NCI-H1694 treated with DMSO at 0.1 percent for 48 hours (cell line): Measurements from ENCODE around the gene TMED6.
"Not testable (repeated sequence)": the region's sequence is repeated elsewhere in the genome, so short reads cannot be mapped to it uniquely, and the experiment has no call there.

Experiments
- DNase-seq: peaks from one replicate; lab custom pipeline; 2025; lab: John Stamatoyannopoulos, UW

Gene TMED6

DNA sequence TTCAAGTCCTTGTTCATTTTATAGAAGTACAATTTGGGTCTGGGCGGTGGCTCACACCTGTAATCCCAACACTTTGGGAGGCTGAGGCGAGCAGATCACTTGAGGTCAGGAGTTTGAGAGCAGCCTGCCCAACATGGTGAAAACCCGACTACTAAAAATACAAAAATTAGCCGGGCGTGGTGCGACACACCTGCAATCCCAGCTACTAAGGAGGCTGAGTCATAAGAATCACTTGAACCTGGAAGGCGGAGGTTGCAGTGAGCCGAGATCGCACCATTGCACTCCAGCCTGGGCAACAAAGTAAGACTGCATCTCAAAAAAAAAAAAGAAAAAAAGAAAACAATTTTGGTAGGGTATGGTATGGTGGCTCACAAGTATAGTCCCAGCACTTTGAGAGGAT, 8.5 kb upstream of the TMED6 start:
- DNase-seq: not testable (repeated sequence)

DNA sequence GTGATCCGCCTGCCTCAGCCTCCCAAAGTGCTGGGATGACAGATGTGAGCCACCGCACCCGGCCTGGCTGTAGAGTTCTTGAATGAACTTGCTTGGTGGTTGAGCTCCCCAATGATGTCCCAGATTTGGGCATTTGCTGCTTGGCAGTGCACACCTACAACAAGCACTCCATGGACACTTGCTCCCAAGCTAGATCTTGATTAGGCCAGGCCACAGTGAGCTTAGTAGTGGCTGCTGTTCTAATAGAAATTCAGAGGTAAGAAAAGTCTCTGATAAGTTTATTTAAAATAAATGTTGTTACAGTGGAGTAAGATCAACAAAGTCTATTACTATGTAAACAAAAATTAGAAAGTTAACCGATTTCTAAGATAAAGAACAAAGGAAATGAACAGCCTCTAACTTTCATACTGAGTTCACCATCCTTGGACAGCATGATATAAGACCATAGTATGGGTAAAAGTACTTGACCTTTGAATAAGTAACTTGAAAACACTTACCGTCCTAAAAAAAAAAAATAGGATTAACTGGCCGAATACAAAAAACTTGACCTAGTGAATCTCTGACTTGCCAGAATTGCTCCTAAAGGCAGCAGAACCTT, 951 bp downstream of the TMED6 start:
- DNase-seq: no peak

DNA sequence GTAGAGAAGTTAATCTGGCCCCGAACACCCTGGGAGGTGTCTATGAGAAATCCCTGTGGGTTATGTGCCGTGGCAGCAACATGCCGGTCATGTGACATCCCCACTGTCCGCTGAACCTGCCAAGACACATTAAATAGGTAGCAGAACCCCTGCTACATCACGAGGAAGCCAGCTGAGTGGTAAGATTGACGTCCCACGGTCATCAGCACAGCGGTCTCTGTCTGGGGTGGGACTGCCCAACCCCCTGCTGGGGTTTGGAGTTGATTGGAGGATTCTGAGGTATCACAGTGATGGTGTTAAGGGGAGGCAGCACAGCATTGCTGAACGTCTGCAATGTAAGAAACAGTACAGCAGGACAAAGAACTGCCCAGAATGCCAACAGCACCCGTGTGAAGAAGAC, 2.0 kb downstream of the TMED6 start:
- no peak for DNase-seq

DNA sequence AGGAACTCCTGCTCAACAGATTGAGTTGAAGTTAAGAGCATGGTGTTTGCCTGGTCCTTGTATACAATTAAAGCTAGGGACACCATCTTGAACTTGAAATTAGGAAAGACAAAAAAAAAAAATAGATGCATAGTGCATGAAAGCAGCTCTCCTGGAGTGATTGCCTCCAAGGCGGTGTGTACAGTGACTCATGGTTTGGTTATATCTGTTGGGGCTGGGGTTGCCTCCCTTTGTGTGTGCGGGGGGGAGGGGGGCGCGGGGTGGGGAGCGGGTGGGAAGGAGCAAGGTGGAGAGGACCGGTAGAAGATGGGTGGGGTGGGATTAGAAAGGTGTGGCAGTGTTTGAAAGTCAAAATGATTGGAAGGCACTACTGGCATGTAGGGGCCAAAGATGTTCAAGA, 3.4 kb downstream of the TMED6 start:
- DNase-seq: no peak

DNA sequence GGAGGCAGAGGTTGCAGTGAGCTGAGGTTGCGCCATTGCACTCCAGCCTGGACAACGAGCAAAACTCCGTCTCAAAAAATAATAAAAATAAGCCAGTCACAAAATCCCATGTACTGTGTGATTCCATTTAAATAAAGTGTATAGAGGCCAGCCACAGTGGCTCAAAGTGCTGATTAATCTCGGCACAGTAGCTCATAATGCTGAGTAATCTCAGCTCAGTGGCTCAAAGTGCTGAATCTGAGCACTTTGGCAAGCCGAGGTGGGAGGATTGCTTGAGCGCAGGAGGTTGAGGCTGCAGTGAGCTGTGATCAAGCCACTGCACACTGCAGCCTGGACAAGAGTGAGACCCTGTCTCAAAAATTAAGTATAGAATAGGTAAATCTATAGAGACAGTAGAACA, 4.9 kb downstream of the TMED6 start:
- no peak for DNase-seq

DNA sequence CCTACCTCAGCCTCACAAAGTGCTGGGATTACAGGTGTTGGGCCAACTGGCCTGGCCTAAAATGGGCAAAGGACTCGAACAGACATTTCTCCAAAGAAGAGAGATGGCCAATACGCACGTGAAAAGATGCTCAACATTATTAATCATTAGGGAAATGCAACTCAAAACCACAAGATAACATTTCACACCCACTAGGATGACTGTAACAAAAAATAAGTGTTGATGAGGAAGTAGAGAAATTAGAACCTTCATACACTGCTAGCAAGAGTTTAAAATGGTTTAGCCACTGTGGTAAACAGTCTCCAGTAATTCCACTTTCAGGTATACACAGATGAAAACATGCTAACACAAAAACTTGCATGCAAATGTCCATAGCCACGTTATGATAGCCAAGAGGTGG, 5.7 kb downstream of the TMED6 start:
- DNase-seq: no peak

DNA sequence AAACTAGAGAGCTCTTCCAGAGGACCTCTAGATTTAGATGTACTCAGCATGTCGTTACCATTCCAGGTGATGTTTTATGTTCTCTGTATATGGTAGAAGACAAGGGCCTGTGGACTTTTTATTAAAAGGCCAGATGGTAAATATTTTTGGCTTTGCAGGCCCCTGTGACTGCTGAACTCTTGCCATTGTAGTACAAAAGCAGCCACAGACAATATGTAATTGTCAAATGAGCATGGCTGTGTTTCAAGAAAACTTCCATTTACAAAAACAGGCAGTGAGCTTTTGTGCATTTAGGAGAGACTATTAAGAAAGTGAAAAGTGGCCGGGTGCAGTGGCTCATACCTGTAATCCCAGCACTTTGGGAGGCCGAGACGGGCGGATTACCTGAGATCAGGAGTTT, 7.4 kb downstream of the TMED6 start:
- DNase-seq: no peak

DNA sequence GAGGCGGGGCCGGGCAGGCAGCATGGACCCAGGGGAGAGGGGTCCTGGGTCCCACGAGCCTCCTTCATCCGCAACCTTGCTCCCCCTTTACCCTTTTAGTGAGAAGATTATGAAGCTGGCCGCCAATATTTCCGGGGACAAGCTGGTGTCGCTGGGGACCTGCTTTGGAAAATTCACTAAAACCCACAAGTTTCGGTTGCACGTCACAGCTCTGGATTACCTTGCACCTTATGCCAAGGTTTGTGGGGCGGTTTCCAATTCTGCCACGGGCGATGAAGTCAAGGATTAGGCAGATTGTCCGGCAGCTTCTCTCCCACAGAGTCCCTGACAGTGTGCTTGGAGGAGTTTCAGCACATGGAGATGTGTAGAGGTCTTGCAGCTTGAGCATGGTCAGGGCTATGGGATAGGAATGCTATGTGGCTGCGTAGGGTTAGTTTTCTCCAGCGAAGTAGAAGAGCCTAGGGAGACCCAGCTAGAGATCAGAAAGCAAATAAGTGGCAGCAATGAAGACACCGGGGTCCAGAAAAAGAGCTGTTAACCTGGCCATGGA, 11.4 kb downstream of the TMED6 start:
- no peak for DNase-seq

DNA sequence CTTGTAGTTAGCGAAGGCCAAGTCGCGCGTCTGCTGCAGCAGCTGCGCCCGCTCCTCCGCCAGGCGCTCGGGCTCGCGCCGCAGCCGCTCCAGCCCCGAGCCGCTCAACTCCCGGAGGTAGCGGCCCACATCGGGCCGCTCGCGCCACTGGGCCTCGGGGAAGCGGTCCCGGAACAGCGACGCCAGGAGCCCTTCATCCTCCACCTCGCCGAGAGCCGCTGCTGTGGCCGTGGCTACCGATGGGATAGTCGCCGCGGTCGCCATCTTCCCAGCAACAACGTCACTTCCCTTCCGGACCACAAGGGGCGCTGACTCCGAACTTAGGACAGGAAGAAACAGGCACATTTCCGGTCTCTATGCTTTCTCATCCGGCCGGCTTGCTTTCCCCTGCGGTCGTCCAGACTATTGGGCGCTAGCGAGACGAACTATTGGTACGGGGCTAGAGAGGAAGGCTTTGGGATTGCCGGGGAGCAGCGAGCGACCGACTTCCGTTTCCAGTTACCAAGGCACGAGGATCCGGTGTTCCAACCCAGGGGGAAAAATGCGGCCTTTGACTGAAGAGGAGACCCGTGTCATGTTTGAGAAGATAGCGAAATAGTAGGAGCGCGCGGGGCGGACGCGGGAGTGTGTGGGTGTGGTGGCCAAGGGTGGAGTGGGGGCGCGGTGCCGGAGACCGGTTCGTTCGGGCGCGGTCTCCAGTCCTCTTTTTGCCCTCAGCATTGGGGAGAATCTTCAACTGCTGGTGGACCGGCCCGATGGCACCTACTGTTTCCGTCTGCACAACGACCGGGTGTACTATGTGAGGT, 12.1 kb downstream of the TMED6 start, which contains the start of the genes COG8 and NIP7:
Gene COG8, minus strand, starts transcription at position 276 of the 806 bp plus-strand sequence. Its CDS starts 12 bp downstream, at position 264.
Gene NIP7, plus strand, starts transcription at position 484 of the 806 bp plus-strand sequence. Its CDS starts 58 bp downstream, at position 542.
- peak; percentile 96 for DNase-seq

DNA sequence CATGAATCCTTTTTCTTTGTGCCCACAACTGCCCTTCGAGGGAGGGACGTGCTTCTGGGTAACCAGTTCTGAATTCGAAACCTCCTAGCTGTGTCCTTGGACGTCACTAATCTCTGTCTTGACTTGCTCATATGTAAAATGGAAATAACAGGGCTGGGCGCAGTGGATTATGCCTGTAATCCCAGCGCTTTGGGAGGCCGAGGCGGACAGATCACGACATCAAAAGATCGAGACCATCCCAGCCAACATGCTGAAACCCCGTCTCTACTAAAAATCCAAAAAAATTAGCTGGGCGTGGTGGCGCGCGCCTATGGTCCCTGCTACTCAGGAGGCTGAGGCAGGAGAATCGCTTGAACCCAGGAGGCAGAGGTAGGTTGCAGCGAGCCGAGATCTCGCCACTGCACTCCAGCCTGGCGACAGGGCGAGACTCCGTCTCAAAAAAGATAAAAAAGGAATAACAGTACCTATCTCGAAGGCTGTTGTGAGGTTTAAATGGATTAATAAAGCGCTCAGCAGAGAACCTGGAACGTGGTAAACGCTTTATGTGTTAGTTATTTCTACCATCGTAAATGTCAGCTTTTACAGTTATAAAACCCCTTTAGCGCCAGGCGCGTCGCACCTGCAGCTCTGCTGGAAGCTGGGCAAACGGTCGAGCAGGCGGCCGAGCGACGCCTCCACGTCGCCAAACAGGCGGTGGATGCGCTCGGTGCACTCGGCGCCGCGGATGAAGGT, 12.9 kb downstream of the TMED6 start:
- DNase-seq: no peak

DNA sequence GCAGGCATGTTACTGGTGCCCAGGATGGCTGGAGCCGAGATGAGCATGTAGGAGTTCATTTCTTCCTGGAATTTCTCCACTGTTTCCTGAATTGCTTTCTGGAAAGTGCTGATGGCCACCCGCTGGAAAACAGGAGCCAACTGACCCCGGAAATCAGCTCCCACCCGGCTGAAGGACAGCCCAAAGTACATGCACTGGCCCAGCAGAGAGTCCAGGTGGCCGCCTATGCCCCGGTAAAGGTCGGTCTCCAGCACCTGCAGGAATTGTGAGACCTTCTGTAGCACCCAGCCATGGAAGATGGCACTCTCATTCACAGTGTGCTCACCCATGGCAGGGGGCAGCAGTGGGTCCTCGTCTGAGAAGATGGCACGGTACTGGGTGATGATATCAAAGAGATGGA, 16.9 kb downstream of the TMED6 start:
- no peak for DNase-seq

DNA sequence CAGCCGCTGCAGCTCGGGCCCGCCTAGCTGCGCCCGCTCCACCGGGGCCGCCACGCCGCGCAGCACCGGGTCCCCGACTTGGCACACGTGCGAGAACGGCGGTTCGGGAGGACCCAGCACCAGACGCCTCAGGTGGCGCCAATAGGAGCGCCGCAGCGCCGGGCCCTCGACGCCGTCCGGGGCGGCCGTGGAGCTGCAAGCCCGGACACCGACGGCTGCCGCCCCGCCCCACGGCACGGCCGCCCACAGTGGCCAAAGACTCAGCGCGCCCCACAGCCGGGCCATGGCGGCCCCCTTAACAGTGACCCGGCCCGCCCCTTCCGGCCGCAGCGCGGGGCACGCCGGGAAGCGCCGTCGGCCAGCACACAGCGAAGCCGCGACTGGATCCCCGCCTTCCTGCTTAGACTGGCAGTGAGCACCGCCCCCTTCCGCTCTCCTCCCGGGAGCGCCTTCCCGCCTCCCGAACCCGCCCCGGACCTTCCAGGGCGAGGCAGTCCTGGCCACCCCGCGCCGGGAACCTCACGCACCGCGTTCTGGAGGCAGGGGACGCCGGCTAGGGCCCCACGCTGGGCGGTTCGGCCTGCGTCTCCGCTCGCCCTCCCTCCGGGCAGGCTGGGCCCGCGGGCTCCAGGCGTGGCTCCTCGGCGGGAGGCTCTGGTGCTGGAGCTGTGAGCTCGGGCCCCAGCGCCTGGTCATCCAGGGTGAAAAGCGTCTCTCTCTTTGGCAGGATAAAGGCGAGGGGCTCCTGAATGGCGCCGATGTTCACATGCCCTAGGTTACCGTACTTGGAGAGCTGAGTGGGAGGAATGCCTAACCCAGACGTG, 21.1 kb downstream of the TMED6 start, which contains the start of gene PDF:
Gene PDF, minus strand, starts transcription at position 303 of the 824 bp plus-strand sequence. Its CDS starts 18 bp downstream, at position 285.
- DNase-seq: peak; percentile 81

DNA sequence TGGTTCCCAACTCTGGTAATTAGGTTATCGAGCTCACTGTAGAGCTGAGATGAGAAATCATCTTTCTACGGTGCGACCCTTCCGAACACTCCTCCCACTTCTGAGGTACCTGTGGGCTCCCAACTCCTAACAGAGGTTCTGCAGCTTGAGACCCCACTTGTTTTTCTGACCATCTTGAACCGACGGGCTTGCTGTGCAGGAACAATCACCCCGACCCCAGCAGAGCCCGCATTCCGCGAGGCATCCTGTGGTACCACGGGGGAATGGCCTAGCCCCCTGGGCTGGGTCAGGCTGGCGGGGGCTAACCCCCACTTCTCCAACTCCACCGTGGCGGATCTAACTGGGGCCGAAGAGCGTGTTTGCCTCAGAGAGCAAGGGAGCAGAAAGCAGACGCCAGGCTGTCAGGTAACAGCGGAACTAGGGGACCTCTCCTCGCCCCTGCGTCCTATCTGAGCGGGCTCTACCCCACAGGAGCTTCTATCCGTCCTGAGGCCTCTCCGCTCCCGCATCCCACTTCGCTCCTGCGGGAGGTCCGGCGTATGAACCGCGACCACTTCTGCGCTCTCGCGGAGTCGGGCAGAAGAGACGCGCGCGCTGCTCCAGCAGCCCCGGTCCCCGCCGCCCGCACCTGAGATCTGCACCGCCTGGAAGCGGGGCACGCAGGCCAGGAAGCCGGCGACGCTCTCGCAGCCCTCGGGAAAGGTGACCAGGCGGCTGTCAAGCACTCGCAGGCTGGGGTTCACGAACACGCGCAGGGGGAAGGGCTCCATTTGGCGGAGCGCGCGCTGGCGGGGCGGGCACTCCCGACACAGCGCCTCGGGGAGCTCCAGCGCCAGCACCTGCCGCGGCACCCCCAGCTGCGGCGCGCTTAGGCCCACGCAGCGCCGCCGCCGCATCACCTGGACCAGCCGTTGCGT, 22.0 kb downstream of the TMED6 start:
- no peak for DNase-seq

DNA sequence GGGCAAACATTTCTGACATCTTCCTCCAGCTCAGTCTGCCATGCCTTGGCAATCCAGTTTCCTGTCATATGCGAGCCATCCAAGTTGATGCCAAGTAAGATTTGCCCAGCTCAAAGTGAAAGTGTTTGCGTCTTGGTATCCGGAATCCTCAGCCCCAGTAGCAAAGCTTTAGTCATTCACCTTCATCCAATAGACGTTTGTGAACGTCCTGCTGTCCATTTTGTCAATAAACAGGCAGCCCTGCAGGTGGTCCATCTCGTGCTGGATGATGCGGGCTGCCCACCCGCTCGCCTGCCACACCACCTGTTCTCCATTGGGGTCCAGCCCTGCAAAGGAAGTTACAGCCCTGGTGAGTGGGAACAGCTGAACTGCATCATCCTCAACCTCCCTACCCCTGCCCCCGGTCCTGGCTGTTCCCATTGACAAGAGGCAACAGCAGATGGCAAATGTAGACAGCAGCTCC, 22.7 kb downstream of the TMED6 start:
- no peak for DNase-seq

DNA sequence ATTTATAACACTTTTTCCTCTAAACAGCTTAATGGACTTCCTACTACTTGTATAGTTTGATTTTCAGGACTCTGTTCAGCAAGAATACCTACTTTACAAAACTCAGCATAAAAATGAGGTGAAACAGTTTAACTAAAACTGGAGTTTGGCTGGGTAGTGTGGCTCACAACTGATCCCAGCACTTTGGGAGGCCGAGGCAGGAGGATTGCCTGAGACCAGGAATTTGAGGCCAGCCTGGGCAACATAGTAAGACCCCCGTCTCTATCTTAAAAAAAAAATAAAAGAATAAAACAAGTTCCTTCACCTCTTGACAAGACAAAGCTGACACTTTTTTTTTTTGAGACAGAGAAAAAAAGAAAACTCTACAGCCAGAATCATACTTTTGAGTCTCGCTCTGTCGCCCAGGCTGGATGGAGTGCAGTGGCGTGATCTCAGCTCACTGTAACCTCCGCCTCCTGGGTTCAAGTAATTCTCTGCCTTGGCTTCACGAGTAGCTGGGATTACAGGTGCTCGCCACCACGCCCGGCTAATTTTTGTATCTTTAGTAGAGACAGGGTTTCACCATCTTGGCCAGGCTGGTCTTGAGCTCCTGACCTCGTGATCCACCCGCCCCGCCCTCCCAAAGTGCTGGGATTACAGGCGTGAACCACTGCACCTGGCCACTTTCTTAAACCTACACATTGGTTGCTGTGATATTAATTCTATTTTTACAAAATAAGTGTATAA, 23.8 kb downstream of the TMED6 start:
- no peak for DNase-seq

DNA sequence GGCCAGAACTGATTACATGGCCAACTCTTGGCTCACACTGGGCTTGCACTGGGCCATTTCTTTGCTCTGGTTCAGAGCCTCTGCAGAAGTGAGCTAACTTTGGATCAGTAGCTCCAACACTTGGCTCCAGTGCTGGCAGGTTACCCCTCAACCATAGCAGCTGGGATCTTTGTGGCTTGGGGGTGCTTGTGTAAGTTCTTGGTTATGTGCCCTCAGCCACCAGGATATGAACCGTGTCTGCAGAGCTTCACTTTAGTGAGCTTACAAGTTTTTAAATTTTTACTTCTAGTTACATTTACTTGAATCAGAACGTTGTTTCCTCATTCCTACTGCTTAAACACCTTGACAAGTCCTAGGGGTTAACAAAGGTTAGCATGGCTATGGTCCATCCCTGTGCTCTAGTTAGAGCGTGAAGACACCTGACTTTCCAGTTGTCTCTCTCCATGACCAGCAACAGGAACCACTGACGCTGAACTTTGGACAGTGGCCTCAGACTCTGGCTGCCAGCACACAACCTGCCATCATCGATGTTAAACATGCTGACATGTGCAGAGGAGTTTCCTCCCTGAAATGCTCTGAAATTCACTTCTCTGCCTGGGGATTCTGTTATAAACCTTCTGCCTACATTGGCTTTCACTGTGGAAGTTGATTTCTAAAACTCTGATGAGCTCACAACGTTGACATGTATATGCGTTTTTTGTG, 25.3 kb downstream of the TMED6 start:
- no peak for DNase-seq

DNA sequence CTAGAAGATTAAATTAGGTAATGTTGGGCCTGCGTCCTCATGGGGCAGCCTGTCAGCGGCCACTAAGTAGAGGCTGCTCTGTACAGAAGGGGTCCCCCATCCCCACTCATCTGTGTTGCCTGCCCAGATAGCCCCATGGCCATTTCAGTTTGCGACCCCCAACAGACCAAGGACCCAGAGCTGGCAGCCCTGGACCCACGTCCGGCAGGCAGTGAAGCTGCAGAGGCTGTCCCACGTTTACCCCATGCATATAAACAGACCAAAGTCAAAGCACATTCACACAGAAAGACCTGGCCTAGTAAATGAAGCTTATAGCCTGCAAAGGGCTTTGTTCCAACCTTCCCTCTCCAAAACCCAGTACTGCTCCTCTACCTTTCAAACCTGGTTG, 25.8 kb downstream of the TMED6 start:
- no peak for DNase-seq

DNA sequence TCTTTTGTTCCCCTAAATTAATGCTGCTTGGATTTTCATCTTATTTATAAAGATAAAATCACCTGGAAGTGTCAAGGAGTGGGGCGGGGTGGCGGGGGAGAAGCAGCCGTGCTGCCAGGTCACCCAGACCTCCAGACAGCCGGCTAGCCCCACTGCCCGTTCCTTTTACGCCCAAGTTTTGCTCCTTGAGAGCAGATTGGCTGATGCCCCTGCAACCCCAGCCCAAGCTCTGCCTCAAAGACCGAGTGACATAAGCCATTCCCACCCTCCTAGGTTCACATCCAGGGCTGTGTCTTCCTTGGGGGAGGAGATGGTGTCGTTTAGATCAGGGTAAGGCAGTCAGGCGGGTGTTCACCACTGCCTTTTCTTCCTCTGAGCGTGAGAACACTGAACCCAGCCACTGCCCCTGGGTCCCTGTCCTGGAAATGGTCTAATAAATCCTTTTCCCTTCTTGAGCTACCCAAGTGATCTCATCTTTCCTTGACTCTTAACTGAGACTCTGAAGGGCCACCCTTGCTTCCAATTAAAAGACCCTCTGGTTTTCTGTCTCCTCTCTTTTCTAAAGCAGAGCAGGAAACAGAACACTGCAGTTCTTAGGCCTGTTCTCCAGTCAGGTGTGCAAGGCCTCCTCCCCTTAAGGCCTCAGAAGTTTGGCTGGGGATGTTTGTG, 26.9 kb downstream of the TMED6 start:
- DNase-seq: no peak
